ENCODE measurements around the gene PLA2G4E.

Gene PLA2G4E

DNA sequence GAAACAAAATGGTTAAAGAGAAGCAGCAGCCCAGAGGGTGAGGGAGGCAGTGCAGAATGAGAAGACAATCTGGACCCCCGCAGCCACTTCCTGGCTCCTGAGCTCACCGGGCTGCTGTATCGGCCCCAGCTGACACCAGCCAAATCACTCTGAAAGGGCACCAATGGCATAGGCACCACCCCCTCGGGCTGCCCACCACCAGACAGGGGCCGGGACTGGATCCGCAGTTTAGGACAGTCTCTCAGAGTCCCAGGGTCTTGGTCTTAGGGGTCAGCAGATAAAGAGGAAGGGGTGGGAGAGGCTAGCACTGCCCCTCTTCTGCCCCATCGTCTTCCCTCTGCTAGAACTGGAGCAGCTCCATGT is 30.6 kb downstream of the PLA2G4E start:
- Histone ChIP-seq H3K27ac (no peak overlapping the region), H3K36me3 (replicated peaks) (no peaks in the 10 kb centered on the region), H3K27me3 (replicated peaks) (no peaks in the 10 kb centered on the region), H3K4me3 (ENCODE audit: low read depth, low read length) (no peak overlapping the region)
- no peak for DNase-seq
- in situ Hi-C loops (cut with HindIII; ENCODE audit: low pct_ligation_motif_present, low sequenced_read_pairs) = no loop called here
- TF ChIP-seq, protein P1, sequence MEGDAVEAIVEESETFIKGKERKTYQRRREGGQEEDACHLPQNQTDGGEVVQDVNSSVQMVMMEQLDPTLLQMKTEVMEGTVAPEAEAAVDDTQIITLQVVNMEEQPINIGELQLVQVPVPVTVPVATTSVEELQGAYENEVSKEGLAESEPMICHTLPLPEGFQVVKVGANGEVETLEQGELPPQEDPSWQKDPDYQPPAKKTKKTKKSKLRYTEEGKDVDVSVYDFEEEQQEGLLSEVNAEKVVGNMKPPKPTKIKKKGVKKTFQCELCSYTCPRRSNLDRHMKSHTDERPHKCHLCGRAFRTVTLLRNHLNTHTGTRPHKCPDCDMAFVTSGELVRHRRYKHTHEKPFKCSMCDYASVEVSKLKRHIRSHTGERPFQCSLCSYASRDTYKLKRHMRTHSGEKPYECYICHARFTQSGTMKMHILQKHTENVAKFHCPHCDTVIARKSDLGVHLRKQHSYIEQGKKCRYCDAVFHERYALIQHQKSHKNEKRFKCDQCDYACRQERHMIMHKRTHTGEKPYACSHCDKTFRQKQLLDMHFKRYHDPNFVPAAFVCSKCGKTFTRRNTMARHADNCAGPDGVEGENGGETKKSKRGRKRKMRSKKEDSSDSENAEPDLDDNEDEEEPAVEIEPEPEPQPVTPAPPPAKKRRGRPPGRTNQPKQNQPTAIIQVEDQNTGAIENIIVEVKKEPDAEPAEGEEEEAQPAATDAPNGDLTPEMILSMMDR (IDR thresholded peaks at IDR 0.05; ENCODE audit: low read depth, low read length, missing control alignments) = no peak

DNA sequence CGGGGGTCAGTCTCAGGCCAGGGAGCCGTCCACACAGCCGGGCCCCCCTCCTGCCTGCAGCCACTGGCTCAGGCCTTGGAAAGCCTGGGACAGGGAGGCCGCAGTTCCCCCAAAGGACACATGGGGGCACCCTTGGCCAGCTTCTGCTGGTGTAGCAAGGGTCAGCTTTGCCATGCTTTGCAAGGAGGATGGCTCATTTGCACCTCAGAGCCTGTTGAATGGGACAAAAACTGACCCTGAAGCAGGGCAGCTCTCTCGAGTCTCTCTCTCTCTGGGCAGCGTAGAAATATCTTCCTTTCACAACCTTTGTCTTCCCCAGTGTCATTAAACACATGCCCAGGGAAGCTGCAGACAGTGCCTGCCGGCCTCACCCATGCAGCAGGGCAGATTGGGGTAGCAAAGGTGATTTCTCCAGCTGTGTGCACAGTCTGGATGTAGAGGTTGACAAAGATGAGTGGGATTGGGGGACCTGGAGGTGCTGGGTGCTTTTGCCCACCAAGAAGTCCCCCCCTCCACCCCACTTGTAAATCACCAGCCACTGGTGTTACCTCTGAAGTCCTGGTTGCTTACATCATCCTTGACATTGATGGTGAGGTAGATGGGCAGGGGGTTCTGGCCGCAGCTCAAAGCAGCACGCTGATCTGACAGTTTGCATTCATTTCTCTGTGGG is 31.1 kb downstream of the PLA2G4E start:
- TF ChIP-seq, protein P1 (IDR thresholded peaks at IDR 0.05; ENCODE audit: low read depth, low read length, missing control alignments) = peak; percentile 99
- Histone ChIP-seq H3K4me3 (ENCODE audit: low read depth, low read length) (no peak overlapping the region), H3K27me3 (replicated peaks) (no peaks in the 10 kb centered on the region), H3K27ac (no peak overlapping the region), H3K36me3 (replicated peaks) (no peaks in the 10 kb centered on the region)
- in situ Hi-C loops (cut with HindIII; ENCODE audit: low pct_ligation_motif_present, low sequenced_read_pairs) = no loop called here
- peak; percentile 75 for DNase-seq

DNA sequence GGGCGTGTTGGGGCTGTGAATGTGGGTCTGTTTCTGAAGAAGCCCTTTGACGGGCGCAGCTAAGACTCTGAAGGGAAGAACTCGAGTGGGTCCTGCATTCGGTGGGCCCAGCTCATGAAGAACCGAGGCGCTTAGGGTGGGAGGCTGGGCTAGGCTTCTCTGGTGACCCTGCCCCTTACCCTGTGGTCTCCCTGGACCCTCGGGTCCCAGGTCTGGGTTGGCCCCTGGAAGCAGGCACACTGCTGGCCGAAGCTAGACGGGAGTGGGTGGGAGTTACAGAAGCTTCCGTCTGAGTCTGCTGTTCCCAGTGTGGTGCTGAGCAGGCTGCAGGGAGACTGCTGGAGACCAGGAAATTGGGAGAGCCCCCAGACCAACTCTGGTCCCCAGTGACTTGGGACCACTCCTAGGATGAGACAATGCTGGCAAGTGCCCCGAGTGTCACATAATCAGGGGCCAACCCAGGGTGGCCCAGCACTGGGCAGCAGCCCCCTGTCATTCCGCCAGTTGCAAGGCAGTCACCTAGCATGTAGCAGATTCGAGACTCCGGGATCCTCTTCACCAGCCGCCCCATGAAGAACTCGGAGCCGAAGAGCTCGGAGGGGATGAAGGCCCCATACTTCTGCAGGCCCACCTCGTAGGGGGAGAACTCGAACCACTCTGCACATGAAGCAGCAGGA is 31.8 kb downstream of the PLA2G4E start:
- TF ChIP-seq, protein P1 (IDR thresholded peaks at IDR 0.05; ENCODE audit: low read depth, low read length, missing control alignments) = no peak
- Histone ChIP-seq H3K27ac (no peak overlapping the region), H3K27me3 (replicated peaks) (no peaks in the 10 kb centered on the region), H3K36me3 (replicated peaks) (no peaks in the 10 kb centered on the region), H3K4me3 (ENCODE audit: low read depth, low read length) (no peak overlapping the region)
- in situ Hi-C loops (cut with HindIII; ENCODE audit: low pct_ligation_motif_present, low sequenced_read_pairs) = no loop called here
- no peak for DNase-seq

DNA sequence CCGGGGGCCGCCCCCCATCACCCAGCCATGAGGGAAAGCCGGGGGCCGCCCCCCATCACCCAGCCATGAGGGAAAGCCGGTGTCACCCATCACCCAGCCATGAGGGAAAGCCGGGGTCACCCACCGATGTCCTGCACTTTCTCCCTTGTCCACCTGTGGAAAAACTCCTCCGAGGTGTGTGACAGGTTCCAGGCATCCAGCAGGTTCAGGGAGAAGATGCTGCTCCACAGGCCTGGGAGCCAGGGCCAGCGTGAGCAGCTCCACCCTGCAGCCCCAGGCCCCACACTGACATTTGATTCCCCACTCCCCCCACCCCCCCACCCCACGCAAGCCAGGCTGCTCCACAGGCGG is 32.9 kb downstream of the PLA2G4E start:
- H3K27me3 ChIP-seq (replicated peaks) = no peaks in the 10 kb centered on the region

DNA sequence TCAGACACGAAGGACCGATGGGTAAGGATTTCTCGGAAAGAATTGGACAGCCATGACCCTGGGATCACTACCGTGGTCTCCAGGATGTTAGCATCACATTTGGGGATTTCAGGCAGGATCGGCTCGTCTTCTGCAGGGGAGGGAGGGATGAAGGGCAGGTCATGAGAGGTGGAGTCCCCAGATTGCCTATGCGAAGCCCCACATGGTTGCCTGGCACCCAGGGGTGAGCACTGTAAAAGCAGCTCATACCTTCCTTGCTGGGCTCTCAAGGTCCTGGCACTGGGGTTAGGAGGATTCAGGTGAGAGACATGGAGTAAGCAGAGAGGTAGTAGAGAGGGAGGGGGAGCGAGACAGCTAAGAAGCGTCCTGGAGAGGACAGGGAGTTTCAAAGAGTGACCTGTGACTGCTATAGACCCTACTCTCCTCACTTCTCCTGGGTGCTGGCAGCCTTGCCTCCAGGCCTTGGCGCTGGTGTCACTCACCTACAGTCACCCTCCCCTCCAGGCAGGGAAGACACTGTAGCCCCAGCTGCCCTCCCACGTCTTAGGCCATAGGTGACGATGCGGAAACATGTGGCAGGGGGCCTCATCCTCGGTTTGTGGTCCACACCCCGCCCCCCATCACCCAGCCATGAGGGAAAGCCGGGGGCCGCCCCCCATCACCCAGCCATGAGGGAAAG is 33.5 kb downstream of the PLA2G4E start:
- Histone ChIP-seq H3K4me3 (ENCODE audit: low read depth, low read length) (no peak overlapping the region), H3K27ac (no peak overlapping the region), H3K27me3 (replicated peaks) (no peaks in the 10 kb centered on the region), H3K36me3 (replicated peaks) (no peaks in the 10 kb centered on the region)
- no peak for DNase-seq
- TF ChIP-seq, protein P1 (IDR thresholded peaks at IDR 0.05; ENCODE audit: low read depth, low read length, missing control alignments) = no peak
- in situ Hi-C loops (cut with HindIII; ENCODE audit: low pct_ligation_motif_present, low sequenced_read_pairs) = no loop called here

More for the DNA sequence above, 32.9 kb downstream of the PLA2G4E start:
- DNase-seq = no peak
- Histone ChIP-seq H3K36me3 (replicated peaks) (no peaks in the 10 kb centered on the region), H3K4me3 (ENCODE audit: low read depth, low read length) (no peak overlapping the region), H3K27ac (no peak overlapping the region)
- in situ Hi-C loops (cut with HindIII; ENCODE audit: low pct_ligation_motif_present, low sequenced_read_pairs) = no loop called here
- TF ChIP-seq, protein P1 (IDR thresholded peaks at IDR 0.05; ENCODE audit: low read depth, low read length, missing control alignments) = no peak
